HAP-1 (cell line): ENCODE results near the gene MYO10.

Source experiments
- DNase-seq, 2 experiments: peaks; one replicate each; pipeline ENCODE4 v3.0.0-alpha.2; 2016 to 2020; ENCODE audit warnings: low spot score in 2 of 2
- H3K27me3 ChIP-seq: fragments of 250-450 bp; sonication (Bioruptor Pico); 2 replicates; pipeline ENCODE4 v1.5.1; 2020; ENCODE audit warnings: low read depth, mild to moderate bottlenecking, moderate library complexity
- H3K36me3 ChIP-seq: fragments of 250-450 bp; sonication (Bioruptor Pico); replicated peaks from 2 replicates; pipeline ENCODE4 v1.5.1; 2020; ENCODE audit warnings: mild to moderate bottlenecking
- H3K4me1 ChIP-seq: fragments of 250-450 bp; sonication (Bioruptor Pico); 2 replicates; pipeline ENCODE4 v1.5.1; 2020; ENCODE audit warnings: mild to moderate bottlenecking
- H3K4me3 ChIP-seq: fragments of 250-450 bp; sonication (Bioruptor Pico); 2 replicates; pipeline ENCODE4 v1.5.1; 2020; ENCODE audit warnings: mild to moderate bottlenecking, moderate library complexity
- H3K9me3 ChIP-seq: fragments of 250-450 bp; sonication (Bioruptor Pico); 2 replicates; pipeline ENCODE4 v1.5.1; 2020; ENCODE audit warnings: mild to moderate bottlenecking, moderate library complexity
- in situ Hi-C: fragments of 300-500 bp; cut with MboI; formaldehyde crosslinking; loops from 3 replicates; pipeline ENCODE4 v1.14.3; 2020; ENCODE audit warnings: low sequenced_read_pairs, inconsistent platforms, mixed read lengths

Gene MYO10

GRCh38 chr5:16675806-16676205, 260.3 kb downstream of the MYO10 start:
- DNase-seq = peak in 1 of 2 experiments; percentile 1
- H3K36me3 ChIP-seq = peaks cover 98% of the 10 kb centered on the region
- no peaks in the 10 kb centered on the region for H3K9me3 ChIP-seq
- no peaks in the 10 kb centered on the region for H3K27me3 ChIP-seq
- in situ Hi-C loops = loop anchor here (25.0 kb wide), 1 partner anchor 511 kb away; no protein-coding TSS in a partner anchor
- no peak overlapping the region for H3K4me3 ChIP-seq
- no peaks in the 10 kb centered on the region for H3K4me1 ChIP-seq

GRCh38 chr5:16674750-16675149, 261.3 kb downstream of the MYO10 start:
- Histone ChIP-seq H3K27me3 (no peaks in the 10 kb centered on the region), H3K4me1 (no peaks in the 10 kb centered on the region), H3K4me3 (no peak overlapping the region), H3K36me3 (peaks cover 98% of the 10 kb centered on the region), H3K9me3 (no peaks in the 10 kb centered on the region)
- in situ Hi-C loops = loop anchor here (25.0 kb wide), 2 partner anchors 187 to 513 kb away; no protein-coding TSS in a partner anchor
- peak in 1 of 2 experiments; percentile 4 for DNase-seq

- H3K4me3 ChIP-seq = no peak overlapping the region
- no peak for DNase-seq
- no peaks in the 10 kb centered on the region for H3K27me3 ChIP-seq
- no peaks in the 10 kb centered on the region for H3K9me3 ChIP-seq
- peaks cover 98% of the 10 kb centered on the region for H3K36me3 ChIP-seq
- no peaks in the 10 kb centered on the region for H3K4me1 ChIP-seq
- in situ Hi-C loops = loop anchor here (25.0 kb wide), 1 partner anchor 186 kb away; no protein-coding TSS in a partner anchor
These were observed 262.6 kb downstream of the MYO10 start for GRCh38 chr5:16673241-16674201.

- Histone ChIP-seq H3K4me1 (no peaks in the 10 kb centered on the region), H3K9me3 (no peaks in the 10 kb centered on the region), H3K36me3 (peaks cover 100% of the 10 kb centered on the region), H3K4me3 (no peak overlapping the region), H3K27me3 (no peaks in the 10 kb centered on the region)
- in situ Hi-C loops = loop anchor here (25.0 kb wide), 1 partner anchor 184 kb away; no protein-coding TSS in a partner anchor
- DNase-seq = no peak
These were observed 264.9 kb downstream of the MYO10 start for GRCh38 chr5:16671208-16671607.

- Histone ChIP-seq H3K9me3 (no peaks in the 10 kb centered on the region), H3K4me1 (no peaks in the 10 kb centered on the region), H3K4me3 (no peak overlapping the region), H3K27me3 (no peaks in the 10 kb centered on the region), H3K36me3 (peaks cover 98% of the 10 kb centered on the region)
- DNase-seq = no peak
- in situ Hi-C loops = loop anchor here (25.0 kb wide), 1 partner anchor 182 kb away; no protein-coding TSS in a partner anchor
These were observed 266.3 kb downstream of the MYO10 start for GRCh38 chr5:16669776-16670175.

GRCh38 chr5:16668631-16669030, 267.5 kb downstream of the MYO10 start:
- Histone ChIP-seq H3K9me3 (no peaks in the 10 kb centered on the region), H3K4me1 (no peaks in the 10 kb centered on the region), H3K36me3 (peaks cover 92% of the 10 kb centered on the region), H3K4me3 (no peak overlapping the region), H3K27me3 (no peaks in the 10 kb centered on the region)
- in situ Hi-C loops = loop anchor here (25.0 kb wide), 1 partner anchor 181 kb away; no protein-coding TSS in a partner anchor
- DNase-seq = no peak

- DNase-seq = no peak
- H3K4me3 ChIP-seq = no peak overlapping the region
- peaks cover 88% of the 10 kb centered on the region for H3K36me3 ChIP-seq
- in situ Hi-C loops = loop anchor here (25.0 kb wide), 1 partner anchor 181 kb away; no protein-coding TSS in a partner anchor
- H3K9me3 ChIP-seq = no peaks in the 10 kb centered on the region
- H3K27me3 ChIP-seq = no peaks in the 10 kb centered on the region
- no peaks in the 10 kb centered on the region for H3K4me1 ChIP-seq
These were observed 267.9 kb downstream of the MYO10 start for GRCh38 chr5:16668194-16668593.

GRCh38 chr5:16666883-16667398, 269.1 kb downstream of the MYO10 start:
- H3K4me1 ChIP-seq = no peaks in the 10 kb centered on the region
- H3K9me3 ChIP-seq = no peaks in the 10 kb centered on the region
- H3K36me3 ChIP-seq = peaks cover 75% of the 10 kb centered on the region
- DNase-seq = no peak
- no peak overlapping the region for H3K4me3 ChIP-seq
- in situ Hi-C loops = loop anchor here (25.0 kb wide), 1 partner anchor 180 kb away; no protein-coding TSS in a partner anchor
- no peaks in the 10 kb centered on the region for H3K27me3 ChIP-seq

- in situ Hi-C loops = loop anchor here (25.0 kb wide), 1 partner anchor 179 kb away; no protein-coding TSS in a partner anchor
- peaks cover 69% of the 10 kb centered on the region for H3K36me3 ChIP-seq
These were observed 269.8 kb downstream of the MYO10 start for GRCh38 chr5:16666130-16666882.

GRCh38 chr5:16665601-16666000, 270.5 kb downstream of the MYO10 start:
- in situ Hi-C loops = loop anchor here (25.0 kb wide), 1 partner anchor 178 kb away; no protein-coding TSS in a partner anchor
- no peak overlapping the region for H3K4me3 ChIP-seq
- H3K4me1 ChIP-seq = no peaks in the 10 kb centered on the region
- DNase-seq = no peak
- peaks cover 62% of the 10 kb centered on the region for H3K36me3 ChIP-seq
- H3K9me3 ChIP-seq = no peaks in the 10 kb centered on the region
- no peaks in the 10 kb centered on the region for H3K27me3 ChIP-seq

More at GRCh38 chr5:16666130-16666882, 269.8 kb downstream of the MYO10 start:
- no peaks in the 10 kb centered on the region for H3K27me3 ChIP-seq
- H3K4me3 ChIP-seq = no peak overlapping the region
- DNase-seq = no peak
- no peaks in the 10 kb centered on the region for H3K4me1 ChIP-seq
- H3K9me3 ChIP-seq = no peaks in the 10 kb centered on the region

GRCh38 chr5:16664368-16664767, 271.7 kb downstream of the MYO10 start:
- Histone ChIP-seq H3K27me3 (no peaks in the 10 kb centered on the region), H3K36me3 (peaks cover 50% of the 10 kb centered on the region), H3K9me3 (no peaks in the 10 kb centered on the region), H3K4me1 (no peaks in the 10 kb centered on the region), H3K4me3 (no peak overlapping the region)
- DNase-seq = no peak
- in situ Hi-C loops = loop anchor here (25.0 kb wide), 1 partner anchor 177 kb away; no protein-coding TSS in a partner anchor

- no peaks in the 10 kb centered on the region for H3K4me1 ChIP-seq
- in situ Hi-C loops = loop anchor here (25.0 kb wide), 1 partner anchor 177 kb away; no protein-coding TSS in a partner anchor
- H3K4me3 ChIP-seq = no peak overlapping the region
- DNase-seq = no peak
- H3K36me3 ChIP-seq = peaks cover 44% of the 10 kb centered on the region
- no peaks in the 10 kb centered on the region; the same call in 1 of the 2 replicates for H3K27me3 ChIP-seq
- H3K9me3 ChIP-seq = no peaks in the 10 kb centered on the region
These were observed 272.2 kb downstream of the MYO10 start for GRCh38 chr5:16663840-16664239.

GRCh38 chr5:16661713-16662112, 274.4 kb downstream of the MYO10 start:
- Histone ChIP-seq H3K36me3 (peaks cover 23% of the 10 kb centered on the region), H3K27me3 (no peaks in the 10 kb centered on the region; the same call in 1 of the 2 replicates), H3K9me3 (no peaks in the 10 kb centered on the region; the same call in 1 of the 2 replicates), H3K4me3 (no peak overlapping the region), H3K4me1 (no peaks in the 10 kb centered on the region)
- in situ Hi-C loops = loop anchor here (25.0 kb wide), 1 partner anchor 174 kb away; no protein-coding TSS in a partner anchor
- no peak for DNase-seq
